Stimulated activated CD4-positive, alpha-beta T cell treated with anti-CD3 and anti-CD28 coated beads, Interleukin-15, amount 100 ng/mL, for 24 hours (primary cell): ENCODE results near the gene AVPR2.

Source experiments
- DNase-seq: peaks from one replicate; pipeline ENCODE4 v3.0.0-alpha.2; 2020

The AVPR2 gene

DNA sequence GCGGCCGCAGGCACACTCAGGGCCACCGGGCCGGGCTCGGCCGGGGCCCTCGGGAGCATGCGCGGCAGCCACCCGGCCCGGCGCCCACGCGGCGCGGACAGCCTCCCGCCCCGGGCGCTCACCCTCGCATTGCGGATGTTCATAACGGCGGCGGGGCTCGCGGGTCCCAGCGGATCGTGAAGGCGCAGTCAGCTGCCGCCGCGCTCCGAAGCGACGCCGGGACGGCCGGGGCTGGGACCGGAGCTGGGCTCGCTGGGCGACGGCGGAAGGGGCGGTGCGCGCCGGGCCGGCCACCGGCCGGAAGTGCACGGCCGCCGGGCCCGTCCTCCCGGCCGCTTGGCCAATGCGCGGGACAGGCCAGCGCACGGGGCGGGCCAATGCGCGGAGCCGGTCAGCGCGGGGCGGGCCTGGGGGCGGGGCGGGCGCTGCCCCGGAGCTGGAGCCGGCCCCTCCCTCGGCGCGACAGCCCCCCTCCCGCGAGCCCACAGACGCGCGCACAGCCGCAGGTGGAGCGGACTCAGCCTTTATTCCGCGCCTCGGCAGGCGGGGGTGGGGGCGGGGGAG lies 30.4 kb downstream of the AVPR2 start, which contains the start of gene NAA10:
TSS of gene NAA10 (minus strand) at position 276 of the 564 bp plus-strand sequence. CDS start at position 143, 133 bp downstream.
- DNase-seq = peak; percentile 79

GRCh38 chrX:153935326-153935851 lies 30.9 kb downstream of the AVPR2 start:
- no peak for DNase-seq

DNA sequence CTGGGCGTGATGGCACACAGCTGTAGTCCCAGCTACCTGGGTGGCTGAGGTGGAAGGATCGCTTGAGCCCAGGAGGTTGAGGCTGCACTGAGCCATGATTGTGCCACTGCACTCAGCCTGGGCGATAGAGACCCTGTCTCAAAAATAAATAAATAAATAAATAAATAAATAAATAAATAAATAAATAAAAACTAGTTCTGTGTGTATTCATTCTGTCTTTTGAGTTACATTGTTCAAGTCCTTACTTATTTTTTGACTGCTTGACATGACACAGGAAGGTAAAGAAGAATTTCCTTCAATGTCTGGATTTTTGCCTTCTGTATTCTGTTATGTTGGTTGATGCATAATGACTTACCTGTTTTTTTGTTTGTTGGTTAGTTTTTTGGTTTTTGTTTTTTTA lies 32.6 kb downstream of the AVPR2 start:
- DNase-seq = no peak

DNA sequence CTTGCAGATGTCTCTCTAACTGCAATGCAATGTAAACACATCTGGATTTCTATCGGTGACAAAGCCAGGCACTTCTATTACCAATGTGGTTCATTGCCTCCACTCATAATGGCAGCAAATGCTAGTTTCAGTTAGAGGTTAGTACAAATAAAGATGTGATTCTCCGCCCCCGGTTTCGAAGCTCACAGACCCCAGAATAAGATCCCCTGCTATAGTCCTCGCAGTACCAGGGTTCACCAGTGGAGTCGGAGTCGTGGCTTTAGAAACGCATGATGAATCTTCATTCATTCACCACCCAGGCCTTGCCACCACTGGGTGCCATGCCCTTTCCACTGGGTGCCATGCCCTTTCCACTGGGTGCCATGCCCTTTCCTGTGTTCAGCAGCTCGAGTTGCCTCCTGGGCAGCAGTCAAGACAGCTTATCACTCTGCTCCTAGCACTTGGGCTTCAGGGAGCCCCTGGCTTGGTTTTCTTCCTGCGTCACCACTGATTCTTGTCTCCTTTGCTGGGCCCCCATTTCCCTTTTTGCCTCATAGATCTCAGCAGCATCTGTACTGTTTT lies 33.8 kb downstream of the AVPR2 start:
- no peak for DNase-seq

GRCh38 chrX:153939573-153939972 lies 35.1 kb downstream of the AVPR2 start:
- no peak for DNase-seq

GRCh38 chrX:153941336-153942252 lies 37.1 kb downstream of the AVPR2 start:
- DNase-seq = no peak

GRCh38 chrX:153944140-153944799 lies 39.8 kb downstream of the AVPR2 start, which contains the start of gene RENBP:
Gene RENBP, minus strand, starts transcription at chrX:153944643. Its CDS starts 33 bp downstream, at chrX:153944610.
- peak; percentile 66 for DNase-seq

- DNase-seq = no peak
Observed at GRCh38 chrX:153944800-153945150, 40.3 kb downstream of the AVPR2 start.

DNA sequence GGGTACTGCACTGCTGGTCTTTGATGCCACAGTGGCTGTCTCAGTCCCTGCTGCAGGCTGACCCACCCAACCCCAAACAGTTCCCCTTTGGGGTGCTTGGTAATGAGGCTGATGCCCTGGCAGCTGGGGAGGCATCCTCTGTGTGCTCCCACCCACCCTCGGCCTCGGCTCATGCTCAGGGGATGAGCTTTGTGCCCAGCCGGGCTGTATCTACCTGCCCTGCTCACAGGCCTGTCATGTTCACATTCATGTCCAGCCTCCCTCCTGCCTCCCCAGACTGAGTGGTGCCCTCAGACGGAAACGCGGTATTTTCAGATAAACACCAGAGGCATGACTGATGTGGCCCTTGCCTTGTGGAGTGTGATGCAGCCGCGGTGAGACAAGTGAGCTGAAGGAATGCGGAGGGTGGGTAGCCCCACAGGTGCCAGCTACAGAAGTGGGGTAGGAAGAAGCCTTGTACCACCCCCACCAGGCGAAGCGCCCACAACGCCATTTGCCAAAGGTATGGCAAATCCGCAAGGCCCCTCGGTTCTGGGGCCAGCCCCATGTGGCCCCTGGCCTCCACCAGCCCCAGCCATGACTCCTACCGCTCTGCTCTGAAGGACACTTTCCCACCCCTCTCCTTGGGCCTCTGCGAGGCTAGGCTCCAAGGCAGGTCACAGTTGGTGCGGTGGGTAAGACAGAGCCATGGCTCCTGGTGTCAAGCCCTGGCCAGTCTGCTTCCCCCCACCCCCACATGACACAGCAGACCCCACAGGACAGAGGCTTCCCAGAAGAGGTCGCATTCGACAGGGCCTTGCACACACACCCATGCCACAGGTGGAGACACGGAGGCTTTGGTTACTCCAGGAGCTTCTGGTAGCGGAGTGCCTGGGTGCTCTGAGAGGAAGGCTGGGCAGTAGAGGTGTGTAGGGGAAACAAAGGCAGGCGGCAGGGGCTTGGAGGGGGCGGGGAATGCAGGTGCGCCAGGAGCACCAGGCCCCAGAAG lies 41.8 kb downstream of the AVPR2 start:
- DNase-seq = no peak

GRCh38 chrX:153947009-153947769 lies 42.7 kb downstream of the AVPR2 start:
- DNase-seq = peak; percentile 85

DNA sequence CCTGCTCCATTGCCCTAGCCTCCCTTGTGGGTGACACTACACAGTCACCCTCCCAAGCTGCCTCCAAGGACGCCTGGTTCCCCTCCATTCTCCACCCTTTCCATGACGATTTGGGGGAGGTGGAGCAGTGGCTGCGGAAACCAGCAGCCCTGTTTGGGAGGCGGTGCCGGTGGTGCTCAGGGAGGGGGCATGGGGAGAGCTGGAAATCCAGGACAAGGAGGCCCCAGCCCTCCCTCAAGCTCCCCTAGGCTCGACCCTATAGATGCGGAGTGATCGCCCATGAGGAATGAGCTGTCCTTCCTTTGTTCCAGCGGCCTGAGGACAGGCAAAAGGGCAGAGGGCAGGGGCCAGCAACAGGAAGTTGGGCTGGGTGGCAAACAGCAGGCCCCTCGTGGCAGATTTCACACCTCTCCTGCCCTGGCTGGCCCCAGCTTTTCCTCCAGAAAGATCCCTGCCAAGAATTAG lies 43.6 kb downstream of the AVPR2 start:
- DNase-seq = no peak

- no peak for DNase-seq
Observed at GRCh38 chrX:153948847-153949805, 44.7 kb downstream of the AVPR2 start.

DNA sequence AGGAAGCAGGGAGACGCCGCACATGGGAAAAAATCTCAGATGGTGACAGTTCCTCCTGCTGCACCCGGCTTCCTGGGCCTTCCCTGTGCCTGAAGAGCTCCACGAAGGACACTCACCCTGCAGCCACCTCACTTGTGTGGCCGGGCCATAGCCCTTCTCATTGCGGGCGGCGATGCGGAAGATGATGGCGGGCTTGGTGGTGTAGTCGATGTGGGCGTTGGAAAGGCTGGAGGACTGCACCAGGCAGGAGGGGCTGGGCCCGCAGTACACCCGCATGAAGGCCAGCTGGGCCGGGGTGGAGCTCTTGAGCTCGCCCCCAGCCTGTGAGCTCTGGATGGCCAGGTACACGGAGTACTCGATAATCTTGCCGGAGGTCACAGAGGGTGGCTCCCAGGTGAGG lies 45.7 kb downstream of the AVPR2 start:
- DNase-seq = no peak

- no peak for DNase-seq
Observed at GRCh38 chrX:153951683-153952372, 47.4 kb downstream of the AVPR2 start.

DNA sequence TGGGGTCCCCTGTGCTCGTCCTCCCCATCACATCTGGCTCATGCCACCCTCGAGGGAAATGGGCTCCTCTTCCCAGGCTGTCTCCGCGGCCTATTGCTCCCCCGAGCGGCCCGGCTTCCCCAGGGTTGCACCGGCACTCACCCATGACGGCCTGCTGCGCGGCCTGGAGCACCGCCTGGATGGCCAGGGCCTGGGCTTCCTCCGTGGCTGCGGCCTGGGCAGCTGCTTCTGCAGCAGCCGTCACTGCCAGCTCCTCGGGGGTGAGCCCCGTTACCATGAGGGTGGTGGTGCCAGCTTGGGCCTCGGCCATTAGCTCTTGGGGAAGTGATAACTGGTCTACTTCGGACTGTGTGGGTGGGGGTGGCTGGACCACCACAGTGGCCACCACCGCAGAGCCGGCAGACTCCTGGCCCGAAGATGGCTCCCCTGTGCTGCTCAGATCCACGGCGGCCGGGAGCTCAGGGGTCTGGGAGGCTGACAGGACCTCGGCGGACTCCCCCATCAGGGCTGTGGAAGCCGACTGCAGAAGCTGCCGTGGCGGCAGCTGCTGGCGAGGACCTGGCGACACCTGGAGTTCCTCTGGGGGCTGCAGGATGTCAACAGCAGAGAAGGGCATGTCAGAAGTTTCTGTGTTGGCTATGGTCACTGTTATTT lies 48.0 kb downstream of the AVPR2 start:
- no peak for DNase-seq

DNA sequence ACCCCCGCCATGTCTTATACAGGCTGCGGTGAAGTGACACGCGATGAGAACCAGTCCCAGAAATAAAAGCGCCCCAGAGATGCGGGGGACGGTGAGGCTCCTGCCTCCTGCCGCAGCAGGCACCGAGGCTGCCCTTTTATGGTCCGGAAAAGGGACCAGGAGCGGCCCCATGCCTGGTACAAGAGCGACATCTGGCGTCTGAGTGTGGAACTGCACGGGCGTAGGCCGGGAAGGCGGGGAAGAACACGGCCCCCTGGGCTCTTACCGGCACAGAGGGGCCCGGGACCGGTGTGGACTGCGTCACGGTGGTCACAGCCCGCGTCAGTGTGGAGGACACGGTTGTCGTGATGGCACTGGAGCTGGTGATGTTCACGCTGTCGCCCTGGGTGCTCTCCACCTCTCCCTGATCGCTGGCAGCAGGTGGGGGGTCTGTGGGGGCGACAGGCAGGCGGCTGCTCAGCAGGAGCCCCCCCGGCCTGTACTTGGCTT lies 48.9 kb downstream of the AVPR2 start:
- peak; percentile 79 for DNase-seq

- no peak for DNase-seq
Observed at GRCh38 chrX:153953892-153954557, 49.6 kb downstream of the AVPR2 start.
